GM12878 (cell line): ENCODE results near the gene APOBEC3B. TPM values are rescaled to one million over a fixed set of nuclear protein-coding genes. Genes with fewer than 3 reads are reported as not detected.

Experiments used
- ATAC-seq: fragments of 200-7000 bp; cut with Tn5 transposase; 3 replicates; pipeline ENCODE4 v1.9.1; 2020; ENCODE audit warnings: mild to moderate bottlenecking, moderate library complexity
- BruUV-seq: library from RNA; stranded (reverse); fragments of 400-500 nt; replicated peaks from 2 replicates; lab custom pipeline; 2021; lab: Mats Ljungman, UMichigan
- CTCF ChIA-PET: fragments of 300-600 bp; sonication (Branson Sonifier 250); formaldehyde crosslinking; extraction: SDS; loops from one replicate; lab custom pipeline; 2021; ENCODE audit warnings: inconsistent platforms; lab: Yijun Ruan, JAX
- POLR2A ChIA-PET: fragments of 350-600 bp; formaldehyde crosslinking; extraction: SDS; loops from one replicate; lab custom pipeline; 2021; ENCODE audit warnings: inconsistent platforms; lab: Charles Lee
- RAD21 ChIA-PET: fragments of 300-600 bp; sonication (Branson Sonifier 250); formaldehyde crosslinking; loops from one replicate; lab custom pipeline; 2023; ENCODE audit warnings: antibody characterized with exemption; ENCODE audit not compliant: unreplicated experiment; lab: Charles Lee
- SMC1A ChIA-PET: fragments of 300-600 bp; sonication (Branson Sonifier 250); formaldehyde crosslinking; loops from one replicate; lab custom pipeline; 2023; ENCODE audit not compliant: unreplicated experiment, uncharacterized antibody; lab: Charles Lee
- DNase-seq: peaks from one replicate; pipeline ENCODE4 v3.0.0-alpha.2; 2011; ENCODE audit warnings: low read depth, low spot score
- FAIRE-seq: peaks from 3 replicates; lab custom pipeline; 2011; peaks lifted over from hg19 to GRCh38; lab: Jason Lieb, UNC
- H2AFZ ChIP-seq: 2 replicates; pipeline ENCODE4 v1.6.0; 2011; ENCODE audit warnings: low read depth, low read length, control low read depth; ENCODE audit not compliant: control insufficient read depth
- H3K27ac ChIP-seq: 2 replicates; pipeline ENCODE4 v1.5.1; 2011; ENCODE audit warnings: control low read depth; ENCODE audit not compliant: control insufficient read depth, insufficient read depth
- H3K27me3 ChIP-seq, 2 experiments: replicated peaks in 1 of 2; 2 replicates each; pipeline versions ENCODE4 v1.6.0 to v1.6.1; 2011; ENCODE audit warnings: low read length in 1 of 2; ENCODE audit not compliant: control insufficient read depth in 2 of 2, insufficient read depth in 2 of 2
- H3K36me3 ChIP-seq, 2 experiments: 2 replicates each; pipeline ENCODE4 v1.5.1; 2011; ENCODE audit warnings: low read length in 1 of 2; ENCODE audit not compliant: control insufficient read depth in 2 of 2, insufficient read depth in 2 of 2
- H3K4me1 ChIP-seq: 2 replicates; pipeline ENCODE4 v1.6.1; 2011; ENCODE audit warnings: mild to moderate bottlenecking, low read length, moderate library complexity, mixed read lengths; ENCODE audit not compliant: control insufficient read depth, insufficient read depth
- H3K4me2 ChIP-seq: 2 replicates; pipeline ENCODE4 v1.6.0; 2011; ENCODE audit warnings: control low read depth; ENCODE audit not compliant: control insufficient read depth, insufficient read depth
- H3K4me3 ChIP-seq: fragments of 200-600 bp; sonication (generic); 2 replicates; pipeline ENCODE4 v1.5.1; 2016
- H3K79me2 ChIP-seq: 2 replicates; pipeline ENCODE4 v1.6.0; 2011; ENCODE audit warnings: low read length; ENCODE audit not compliant: control insufficient read depth, insufficient read depth
- H3K9ac ChIP-seq: 2 replicates; pipeline ENCODE4 v1.8.0; 2011; ENCODE audit warnings: low read length, control low read depth, mixed read lengths; ENCODE audit not compliant: control insufficient read depth, insufficient read depth
- H3K9me3 ChIP-seq: replicated peaks from 3 replicates; pipeline ENCODE4 v1.5.1; 2011; ENCODE audit warnings: mild to moderate bottlenecking, low read length; ENCODE audit not compliant: control insufficient read depth, insufficient read depth
- H4K20me1 ChIP-seq: 2 replicates; pipeline ENCODE4 v1.6.0; 2011; ENCODE audit not compliant: control insufficient read depth, insufficient read depth
- MTA2 ChIP-seq: fragments of 450-650 bp; IDR thresholded peaks from 2 replicates; pipeline ENCODE4 v1.6.1; 2016; ENCODE audit warnings: low read depth, mild to moderate bottlenecking, moderate library complexity
- RBBP5 ChIP-seq: fragments of 200-600 bp; sonication (generic); conservative IDR thresholded peaks from 2 replicates; pipeline ENCODE4 v1.6.1; 2016
- SMAD1 ChIP-seq: fragments of 450-650 bp; IDR thresholded peaks from 2 replicates; pipeline ENCODE4 v1.6.1; 2018; ENCODE audit warnings: mild to moderate bottlenecking, low read depth; ENCODE audit not compliant: partially characterized antibody
- ZNF687 ChIP-seq: fragments of 450-650 bp; IDR thresholded peaks from 2 replicates; pipeline ENCODE4 v1.6.1; 2017; ENCODE audit warnings: mild to moderate bottlenecking, moderate library complexity
- WGBS: methylation state at CpG from one replicate; pipeline ENCODE4 v1.1.6; 2016; ENCODE audit warnings: low lambda C conversion rate; ENCODE audit not compliant: insufficient replicate concordance, insufficient coverage; ENCODE audit errors: missing lambda C conversion rate; 5-methylcytosine and 5-hydroxymethylcytosine counted together
- in situ Hi-C: fragments of 300-500 bp; cut with MboI; formaldehyde crosslinking; loops from 9 replicates; pipeline ENCODE4 v1.14.3; 2018; ENCODE audit warnings: mixed read lengths
- intact Hi-C: fragments of 100-400 bp; cut with micrococcal nuclease; formaldehyde crosslinking; loops from one replicate; pipeline ENCODE4 v1.14.2; 2022; ENCODE audit not compliant: unreplicated experiment
- polyA plus RNA-seq, 11 experiments: library from polyadenylated mRNA; depleted of rRNA in 4 of 11; unstranded in 6 of 11; stranded (reverse) in 5 of 11; fragments of >200 nt; fragmentation: Nextera tagmentation in 4 of 11; fragmentation: Illumina TruSeq in 1 of 11; extraction: Ambion mirVana in 4 of 11; extraction: Trizol in 1 of 11; gene quantifications; 1 replicate in 1 of 11; 2 replicates in 10 of 11; pipeline versions ENCODE4 v1.2.1 to v1.2.3, GENCODE V29; 2011 to 2016; ENCODE audit warnings: inconsistent platforms in 2 of 11, missing spikeins in 2 of 11, low read depth in 1 of 11
- total RNA-seq, 4 experiments: library from RNA; depleted of rRNA in 3 of 4; stranded (reverse); fragments of >200 nt in 3 of 4; fragmentation: Illumina TruSeq in 1 of 4; extraction: Trizol in 1 of 4; gene quantifications; 2 replicates each; pipeline versions ENCODE4 v1.2.1 to v1.2.3, GENCODE V29; 2013 to 2021

APOBEC3B gene
- total and polyA plus RNA-seq, 10 of the 15 experiments (the other 5 are each of a cell fraction or from before 2014, with no cell fraction given), result 2.4 to 75.1 (median 30.9) TPM

DNA sequence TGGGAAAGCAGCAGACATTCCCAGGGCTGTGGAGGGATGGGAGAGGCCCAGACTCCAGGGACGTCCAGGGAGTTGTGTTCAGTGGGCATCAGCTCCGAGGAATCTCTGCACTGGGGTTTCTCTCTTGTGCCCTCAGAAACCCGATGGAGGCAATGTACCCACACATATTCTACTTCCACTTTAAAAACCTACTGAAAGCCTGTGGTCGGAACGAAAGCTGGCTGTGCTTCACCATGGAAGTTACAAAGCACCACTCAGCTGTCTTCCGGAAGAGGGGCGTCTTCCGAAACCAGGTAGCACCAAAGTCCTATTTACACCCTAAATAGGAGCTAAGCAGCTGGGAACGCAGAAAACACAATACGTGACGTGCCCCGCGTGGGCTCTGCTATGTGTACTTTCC is 47.1 kb downstream of the APOBEC3B start:
- no peaks in the 10 kb centered on the region for H3K27me3 ChIP-seq
- no peak overlapping the region for H3K4me2 ChIP-seq
- no peak overlapping the region for H3K4me3 ChIP-seq
- BruUV-seq, result no TSS peak
- no peak overlapping the region for H3K27ac ChIP-seq
- H3K9ac ChIP-seq, result no peak overlapping the region
- no peaks in the 10 kb centered on the region for H4K20me1 ChIP-seq
- ChIA-PET POLR2A (interaction anchor here (0.6 to 1.6 kb wide), 2 partner anchors 9 to 10 kb away, joined by 3 to 4 read pairs; no protein-coding TSS in a partner anchor), CTCF (interaction anchor here (0.6 kb wide), 1 partner anchor 24 kb away, joined by 3 read pairs; no protein-coding TSS in a partner anchor), SMC1A (interaction anchor here (1.6 kb wide), 1 partner anchor 48 kb away, joined by 3 read pairs; the partner anchor contains the start of gene APOBEC3G), RAD21 (interaction anchor here (0.7 kb wide), 1 partner anchor 337 kb away, joined by 3 read pairs; no protein-coding TSS in a partner anchor)
- in situ Hi-C loops (no loop called here), intact Hi-C loops (no loop called here)
- H3K36me3 ChIP-seq, result peaks cover under 1 to 2% of the 10 kb centered on the region in 2 experiments; a peak in 2 of 4 replicates
- TF ChIP-seq SMAD1 (no peak), RBBP5 (no peak), MTA2 (no peak), ZNF687 (no peak)
- DNase-seq, result no peak
- no peak overlapping the region for H2AFZ ChIP-seq
- no peaks in the 10 kb centered on the region; the same call in 1 of the 2 replicates for H3K79me2 ChIP-seq
- FAIRE-seq, result no peak
- H3K4me1 ChIP-seq, result peaks cover 4% of the 10 kb centered on the region
- 98% methylated on average over 13 of the region's 13 CpGs for WGBS
- ATAC-seq, result no peak
- H3K9me3 ChIP-seq, result no peaks in the 10 kb centered on the region
